Right lobe of liver (tissue), 4 donors: Measurements from ENCODE around the gene CCDC148.

Source experiments
- POLR2A ChIP-seq: fragments of 450-650 bp; IDR thresholded peaks from one replicate; pipeline ENCODE4 v1.6.1; 2017; ENCODE audit warnings: antibody characterized with exemption, mild to moderate bottlenecking
- TF ChIP-seq, protein P1 (sequence below), 4 donors: fragments of 200-600 bp in 3 of 4; fragments of 450-650 bp in 1 of 4; IDR thresholded peaks; one replicate each; pipeline versions ENCODE4 v1.5.1 to v1.8.0; 2016 to 2022; ENCODE audit warnings: antibody characterized with exemption in 4 of 4, mild to moderate bottlenecking in 2 of 4
- donor health status: DM: no; HTN: no; CAD: no.
- donor health status: DM: no; HTN: no; CAD: no.
- donor health status: DM: no; HTN: yes; CAD: no.

DNA sequence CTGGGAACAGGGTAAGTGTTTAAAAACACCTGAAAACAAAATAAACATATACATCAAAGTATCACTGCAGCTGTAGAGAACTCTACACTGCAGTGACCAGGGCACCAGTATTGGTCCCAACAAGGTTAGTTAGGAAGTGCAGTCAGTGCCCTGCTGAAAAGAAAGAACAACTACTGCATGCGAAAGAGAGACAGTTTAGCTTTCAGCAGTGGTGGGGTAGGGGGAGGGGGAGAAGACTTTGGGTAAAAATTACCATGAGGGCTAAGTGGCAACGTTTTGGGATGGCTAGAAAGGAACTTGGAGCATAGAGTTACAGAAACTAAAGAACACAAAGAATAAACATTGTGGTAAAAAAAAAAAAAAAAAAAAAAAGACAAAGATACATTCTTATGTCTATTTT, 242.8 kb downstream of the CCDC148 start:
- TF ChIP-seq POLR2A, result no peak
- TF ChIP-seq, protein P1, sequence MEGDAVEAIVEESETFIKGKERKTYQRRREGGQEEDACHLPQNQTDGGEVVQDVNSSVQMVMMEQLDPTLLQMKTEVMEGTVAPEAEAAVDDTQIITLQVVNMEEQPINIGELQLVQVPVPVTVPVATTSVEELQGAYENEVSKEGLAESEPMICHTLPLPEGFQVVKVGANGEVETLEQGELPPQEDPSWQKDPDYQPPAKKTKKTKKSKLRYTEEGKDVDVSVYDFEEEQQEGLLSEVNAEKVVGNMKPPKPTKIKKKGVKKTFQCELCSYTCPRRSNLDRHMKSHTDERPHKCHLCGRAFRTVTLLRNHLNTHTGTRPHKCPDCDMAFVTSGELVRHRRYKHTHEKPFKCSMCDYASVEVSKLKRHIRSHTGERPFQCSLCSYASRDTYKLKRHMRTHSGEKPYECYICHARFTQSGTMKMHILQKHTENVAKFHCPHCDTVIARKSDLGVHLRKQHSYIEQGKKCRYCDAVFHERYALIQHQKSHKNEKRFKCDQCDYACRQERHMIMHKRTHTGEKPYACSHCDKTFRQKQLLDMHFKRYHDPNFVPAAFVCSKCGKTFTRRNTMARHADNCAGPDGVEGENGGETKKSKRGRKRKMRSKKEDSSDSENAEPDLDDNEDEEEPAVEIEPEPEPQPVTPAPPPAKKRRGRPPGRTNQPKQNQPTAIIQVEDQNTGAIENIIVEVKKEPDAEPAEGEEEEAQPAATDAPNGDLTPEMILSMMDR (IDR thresholded peaks at IDR 0.05), result no peak
